H1 (cell line): ENCODE measurements around the gene CFAP97. TPM values are rescaled to one million over a fixed set of nuclear protein-coding genes. Genes with fewer than 3 reads are reported as not detected.
"Not testable (repeated sequence)": the region's sequence is repeated elsewhere in the genome, so short reads cannot be mapped to it uniquely, and the experiment has no call there.

ENCODE experiments used
- CTCF ChIA-PET: fragments of 300-600 bp; sonication (Branson Sonifier 250); formaldehyde crosslinking; loops from one replicate; lab custom pipeline; 2021; ENCODE audit not compliant: partially characterized antibody; lab: Charles Lee
- POLR2A ChIA-PET: fragments of 300-600 bp; sonication (Branson Sonifier 250); formaldehyde crosslinking; loops from one replicate; lab custom pipeline; 2021; ENCODE audit warnings: inconsistent platforms; ENCODE audit not compliant: partially characterized antibody; lab: Charles Lee
- DNase-seq, 2 experiments: peaks; one replicate each; pipeline versions ENCODE4 v3.0.0 to v3.0.0-alpha.2; 2010 to 2022; ENCODE audit warnings: low spot score in 2 of 2, low read depth in 1 of 2, mixed read lengths in 1 of 2
- FAIRE-seq: peaks from 2 replicates; lab custom pipeline; 2011; peaks lifted over from hg19 to GRCh38; lab: Jason Lieb, UNC
- H2AFZ ChIP-seq: 2 replicates; pipeline ENCODE4 v1.8.1; 2012; ENCODE audit warnings: low read length, inconsistent platforms
- H2AK5ac ChIP-seq: 2 replicates; pipeline ENCODE4 v1.6.1; 2013; ENCODE audit warnings: low read depth, low read length
- H2BK120ac ChIP-seq: replicated peaks from 2 replicates; pipeline ENCODE3; 2013; ENCODE audit warnings: low read depth, low read length, inconsistent platforms
- H2BK12ac ChIP-seq: 2 replicates; pipeline ENCODE4 v1.6.1; 2013; ENCODE audit warnings: low read depth, low read length
- H2BK15ac ChIP-seq: 2 replicates; pipeline ENCODE4 v1.6.1; 2013; ENCODE audit warnings: low read length
- H2BK20ac ChIP-seq: 2 replicates; pipeline ENCODE4 v1.6.1; 2013; ENCODE audit warnings: low read length
- H2BK5ac ChIP-seq: 2 replicates; pipeline ENCODE4 v1.6.1; 2013; ENCODE audit warnings: low read depth, low read length
- H3K14ac ChIP-seq: 2 replicates; pipeline ENCODE4 v1.6.1; 2013; ENCODE audit warnings: inconsistent platforms; ENCODE audit not compliant: insufficient read length
- H3K18ac ChIP-seq: 2 replicates; pipeline ENCODE4 v1.6.1; 2013; ENCODE audit warnings: low read length; ENCODE audit errors: extremely low read depth
- H3K23ac ChIP-seq: 2 replicates; pipeline ENCODE4 v1.6.1; 2013; ENCODE audit warnings: inconsistent platforms; ENCODE audit not compliant: insufficient read length
- H3K23me2 ChIP-seq: 2 replicates; pipeline ENCODE4 v1.6.1; 2013; ENCODE audit warnings: low read depth, low read length
- H3K27ac ChIP-seq: 2 replicates; pipeline ENCODE4 v1.6.1; 2011; ENCODE audit warnings: low read depth, low read length, inconsistent platforms
- H3K27me3 ChIP-seq, 4 experiments: replicated peaks in 1 of 4; 1 replicate in 1 of 4; 2 replicates in 3 of 4; pipeline versions ENCODE4 v1.6.1 to v1.8.1; 2011 to 2013; ENCODE audit warnings: low read length in 3 of 4, mild to moderate bottlenecking in 3 of 4, inconsistent platforms in 2 of 4, mixed read lengths in 2 of 4, moderate library complexity in 1 of 4; ENCODE audit not compliant: control insufficient read depth in 3 of 4, insufficient read depth in 3 of 4; ENCODE audit errors: extremely low read depth in 1 of 4
- H3K36me3 ChIP-seq, 4 experiments: 2 replicates each; pipeline versions ENCODE4 v1.6.1 to v1.8.1; 2011 to 2013; ENCODE audit warnings: mild to moderate bottlenecking in 4 of 4, low read length in 3 of 4, moderate library complexity in 2 of 4, control low read depth in 1 of 4, inconsistent platforms in 1 of 4; ENCODE audit not compliant: insufficient read depth in 4 of 4, control insufficient read depth in 2 of 4
- H3K4ac ChIP-seq: replicated peaks from 2 replicates; pipeline ENCODE3; 2013; ENCODE audit warnings: low read length, low read depth, mixed read lengths, inconsistent platforms; ENCODE audit not compliant: insufficient read length
- H3K4me1 ChIP-seq, 4 experiments: replicated peaks in 1 of 4; 1 replicate in 1 of 4; 2 replicates in 3 of 4; pipeline versions ENCODE4 v1.6.1 to v1.8.1; 2011 to 2013; ENCODE audit warnings: low read length in 3 of 4, inconsistent platforms in 2 of 4, mixed read lengths in 1 of 4; ENCODE audit not compliant: insufficient read depth in 4 of 4, control insufficient read depth in 3 of 4
- H3K4me2 ChIP-seq, 2 experiments: 2 replicates each; pipeline versions ENCODE4 v1.6.1 to v1.8.1; 2011 to 2013; ENCODE audit warnings: low read depth in 2 of 2, low read length in 2 of 2, control low read depth in 1 of 2, inconsistent platforms in 1 of 2, mild to moderate bottlenecking in 1 of 2; ENCODE audit not compliant: insufficient read depth in 1 of 2
- H3K4me3 ChIP-seq, 4 experiments: fragments of 200-600, 300-600 bp in 1 of 4; sonication (generic), shearing (Covaris generic), sonication (Bioruptor Twin) in 1 of 4; 2 replicates each; pipeline versions ENCODE4 v1.5.1 to v1.8.1; 2011 to 2016; ENCODE audit warnings: low read length in 4 of 4, low read depth in 3 of 4, control low read depth in 2 of 4, inconsistent platforms in 2 of 4, mild to moderate bottlenecking in 2 of 4, mixed read lengths in 1 of 4, moderate library complexity in 1 of 4; ENCODE audit not compliant: insufficient read depth in 2 of 4; ENCODE audit errors: extremely low read depth in 1 of 4
- H3K56ac ChIP-seq: replicated peaks from 2 replicates; pipeline ENCODE3; 2013; ENCODE audit warnings: low read depth, mild to moderate bottlenecking, mixed read lengths, low read length, inconsistent platforms; ENCODE audit not compliant: insufficient read length
- H3K79me1 ChIP-seq: 2 replicates; pipeline ENCODE4 v1.6.1; 2013; ENCODE audit warnings: low read depth, low read length, control low read depth
- H3K79me2 ChIP-seq, 2 experiments: 2 replicates each; pipeline versions ENCODE4 v1.6.1 to v1.8.1; 2012 to 2013; ENCODE audit warnings: low read length in 2 of 2, mild to moderate bottlenecking in 2 of 2, inconsistent platforms in 1 of 2; ENCODE audit not compliant: insufficient read depth in 2 of 2, control insufficient read depth in 1 of 2
- H3K9ac ChIP-seq, 4 experiments: replicated peaks in 1 of 4; 1 replicate in 1 of 4; 2 replicates in 3 of 4; pipeline versions ENCODE4 v1.6.1 to v1.8.1; 2011 to 2013; ENCODE audit warnings: low read depth in 3 of 4, low read length in 3 of 4, control low read depth in 2 of 4, mild to moderate bottlenecking in 2 of 4, moderate library complexity in 2 of 4, inconsistent platforms in 1 of 4; ENCODE audit errors: extremely low read depth in 1 of 4
- H3K9me3 ChIP-seq, 2 experiments: 2 replicates each; pipeline versions ENCODE4 v1.6.1 to v1.8.1; 2012 to 2013; ENCODE audit warnings: mild to moderate bottlenecking in 2 of 2, moderate library complexity in 2 of 2, control low read depth in 1 of 2, inconsistent platforms in 1 of 2, low read depth in 1 of 2, low read length in 1 of 2, mixed read lengths in 1 of 2; ENCODE audit not compliant: insufficient read depth in 2 of 2
- H4K20me1 ChIP-seq, 2 experiments: replicated peaks in 1 of 2; 2 replicates each; pipeline versions ENCODE3 to v1.8.1; 2011 to 2013; ENCODE audit warnings: inconsistent platforms in 2 of 2, low read length in 2 of 2, mild to moderate bottlenecking in 1 of 2; ENCODE audit not compliant: insufficient read depth in 2 of 2, control insufficient read depth in 1 of 2
- H4K5ac ChIP-seq: 2 replicates; pipeline ENCODE4 v1.6.1; 2013; ENCODE audit warnings: low read length, low read depth, mixed read lengths, inconsistent platforms; ENCODE audit not compliant: insufficient read length
- H4K8ac ChIP-seq: 2 replicates; pipeline ENCODE4 v1.8.0; 2013; ENCODE audit warnings: mild to moderate bottlenecking, moderate library complexity, low read length, inconsistent platforms; ENCODE audit not compliant: insufficient read depth; ENCODE audit errors: extremely low read depth
- H4K91ac ChIP-seq: replicated peaks from 2 replicates; pipeline ENCODE3; 2013; ENCODE audit warnings: low read length, mixed read lengths, inconsistent platforms; ENCODE audit not compliant: insufficient read length
- WGBS, 2 experiments: shearing (Covaris generic) in 1 of 2; methylation state at CpG; one replicate each; pipeline versions ENCODE4 v1.1.6 to v1.1.7; 2013 to 2015; ENCODE audit warnings: low lambda C conversion rate in 2 of 2, mixed read lengths in 2 of 2, inconsistent platforms in 1 of 2, low coverage in 1 of 2, missing lambda C conversion rate in 1 of 2; ENCODE audit not compliant: insufficient replicate concordance in 2 of 2, insufficient coverage in 1 of 2, insufficient read length in 1 of 2; ENCODE audit errors: extremely low coverage in 1 of 2, missing lambda C conversion rate in 1 of 2; 5-methylcytosine and 5-hydroxymethylcytosine counted together
- polyA plus RNA-seq, 7 experiments: library from polyadenylated mRNA; depleted of rRNA in 3 of 7; stranded (reverse) in 5 of 7; unstranded in 2 of 7; fragments of >200 nt in 5 of 7; fragments of 200-250 nt in 2 of 7; gene quantifications; 1 replicate in 5 of 7; 2 replicates in 1 of 7; 4 replicates in 1 of 7; pipeline versions ENCODE4 v1.2.1 to v1.2.3, GENCODE V29; 2011 to 2013; ENCODE audit warnings: missing spikeins in 2 of 7, mixed read lengths in 2 of 7
- total RNA-seq: library from RNA; stranded (reverse); fragmentation: NEBNext Ultra II Directional; extraction: Animal tissue kit (Norgen Biotek cat#: 25700); gene quantifications from 2 replicates; pipeline ENCODE4 v1.2.1, GENCODE V29; 2021

Gene CFAP97
- total and polyA plus RNA-seq, 2 of the 8 experiments (the other 6 are each of a cell fraction or from before 2014, with no cell fraction given) = 9.2 to 40.4 TPM

DNA sequence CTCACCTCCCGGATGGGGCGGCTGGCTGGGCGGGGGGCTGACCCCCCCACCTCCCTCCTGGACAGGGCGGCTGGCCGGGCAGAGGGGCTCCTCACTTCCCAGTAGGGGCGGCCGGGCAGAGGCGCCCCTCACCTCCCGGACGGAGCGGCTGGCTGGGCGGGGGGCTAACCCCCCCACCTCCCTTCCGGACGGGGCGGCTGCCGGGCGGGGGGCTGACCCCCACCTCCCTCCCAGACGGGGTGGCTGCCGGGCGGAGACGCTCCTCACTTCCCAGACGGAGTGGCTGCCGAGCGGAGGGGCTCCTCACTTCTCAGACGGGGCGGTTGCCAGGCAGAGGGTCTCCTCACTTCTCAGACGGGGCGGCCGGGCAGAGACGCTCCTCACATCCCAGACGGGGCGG lies 36.7 kb upstream of the CFAP97 start:
- H3K23ac ChIP-seq, POLR2A ChIA-PET: not testable (repeated sequence)

More for the DNA sequence above, 36.7 kb upstream of the CFAP97 start:
- CTCF ChIA-PET, H3K27me3 ChIP-seq, H2AFZ ChIP-seq, H2BK20ac ChIP-seq, H2BK12ac ChIP-seq, H3K79me2 ChIP-seq, H3K36me3 ChIP-seq, H3K79me1 ChIP-seq, H3K4me2 ChIP-seq, H4K91ac ChIP-seq, H2BK5ac ChIP-seq, H4K5ac ChIP-seq, H2AK5ac ChIP-seq, DNase-seq, H4K20me1 ChIP-seq, FAIRE-seq, H3K9ac ChIP-seq, H3K23me2 ChIP-seq, H3K27ac ChIP-seq, H3K4me1 ChIP-seq, H3K14ac ChIP-seq, H2BK15ac ChIP-seq, H2BK120ac ChIP-seq, H3K18ac ChIP-seq, H3K4ac ChIP-seq, H4K8ac ChIP-seq, H3K4me3 ChIP-seq, H3K56ac ChIP-seq: not testable (repeated sequence)
- H3K9me3 ChIP-seq = peaks cover 11 to 23% of the 10 kb centered on the region in 2 experiments; a peak in 2 of 4 replicates
- 80% methylated on average over 3 of the region's 32 CpGs; no CpG with 5 or more reads in 1 of the 2 experiments for WGBS, 2 experiments
